ENCODE data around the gene BLACAT1. TPM values are rescaled to one million over a fixed set of nuclear protein-coding genes. Genes with fewer than 3 reads are reported as not detected.

BLACAT1 gene
- under 1 TPM; 0.20 to 0.37 TPM for total RNA-seq

DNA sequence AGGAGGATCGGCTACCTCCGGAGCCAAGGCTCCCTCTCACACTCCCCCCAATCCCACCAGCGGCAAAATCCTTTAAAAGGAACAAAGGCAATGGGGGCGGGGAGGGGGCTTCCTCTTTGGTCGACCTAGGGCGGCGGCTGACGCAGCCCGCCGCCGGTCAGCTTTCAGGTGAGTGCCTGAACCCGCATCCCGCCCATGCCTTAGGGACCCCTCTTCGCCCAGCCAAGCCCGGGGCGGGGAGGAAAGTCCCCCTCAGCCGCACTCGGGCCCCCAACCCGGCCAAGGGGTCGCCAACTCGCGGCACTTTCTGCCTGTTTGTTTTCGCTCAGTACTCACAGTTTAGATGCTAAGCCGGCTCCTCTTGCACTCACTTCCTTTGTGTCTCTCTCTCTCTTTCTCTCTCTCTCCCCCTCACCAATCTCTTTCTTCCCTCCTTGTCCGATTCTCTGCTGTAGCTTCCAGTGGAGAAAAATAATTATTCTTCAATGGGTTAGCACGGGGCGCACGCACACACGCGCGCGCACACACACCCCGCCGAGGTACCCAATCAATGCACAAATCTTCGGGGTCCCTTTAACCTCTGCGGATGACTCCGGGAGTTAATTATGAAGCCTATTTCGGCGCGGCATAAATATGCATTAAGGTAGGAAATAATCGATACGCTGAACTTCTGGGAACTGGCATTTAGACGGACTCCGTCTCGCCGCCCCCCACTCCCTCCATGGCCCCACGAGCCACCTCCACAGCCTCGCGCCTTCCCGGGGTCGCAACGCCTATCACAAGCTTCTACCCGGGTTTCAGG lies at the start of gene BLACAT1:
TSS of gene BLACAT1 (minus strand) at position 465 of the 802 bp plus-strand sequence.
- intact Hi-C loops (cut with DNase I), result no loop called here

GRCh38 chr1:205505076-205505729 lies 49.4 kb upstream of the BLACAT1 start:
- peak; percentile 52 for DNase-seq
- Histone ChIP-seq H3K4me1 (peaks cover 5% of the 10 kb centered on the region), H3K36me3 (no peaks in the 10 kb centered on the region), H3K9ac (ENCODE audit: low read depth in 2 of 2, low read length in 2 of 2) (peak overlapping the region; percentile 74 to 94), H3K9me3 (no peaks in the 10 kb centered on the region), H3K27me3 (no peaks in the 10 kb centered on the region), H3K4me3 (peak overlapping the region; percentile 57), H3K27ac (no peak overlapping the region)
- intact Hi-C loops (cut with DNase I), result no loop called here
- TF ChIP-seq, protein P1, sequence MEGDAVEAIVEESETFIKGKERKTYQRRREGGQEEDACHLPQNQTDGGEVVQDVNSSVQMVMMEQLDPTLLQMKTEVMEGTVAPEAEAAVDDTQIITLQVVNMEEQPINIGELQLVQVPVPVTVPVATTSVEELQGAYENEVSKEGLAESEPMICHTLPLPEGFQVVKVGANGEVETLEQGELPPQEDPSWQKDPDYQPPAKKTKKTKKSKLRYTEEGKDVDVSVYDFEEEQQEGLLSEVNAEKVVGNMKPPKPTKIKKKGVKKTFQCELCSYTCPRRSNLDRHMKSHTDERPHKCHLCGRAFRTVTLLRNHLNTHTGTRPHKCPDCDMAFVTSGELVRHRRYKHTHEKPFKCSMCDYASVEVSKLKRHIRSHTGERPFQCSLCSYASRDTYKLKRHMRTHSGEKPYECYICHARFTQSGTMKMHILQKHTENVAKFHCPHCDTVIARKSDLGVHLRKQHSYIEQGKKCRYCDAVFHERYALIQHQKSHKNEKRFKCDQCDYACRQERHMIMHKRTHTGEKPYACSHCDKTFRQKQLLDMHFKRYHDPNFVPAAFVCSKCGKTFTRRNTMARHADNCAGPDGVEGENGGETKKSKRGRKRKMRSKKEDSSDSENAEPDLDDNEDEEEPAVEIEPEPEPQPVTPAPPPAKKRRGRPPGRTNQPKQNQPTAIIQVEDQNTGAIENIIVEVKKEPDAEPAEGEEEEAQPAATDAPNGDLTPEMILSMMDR (IDR thresholded peaks at IDR 0.05), result no peak

More for the DNA sequence above, at the start of gene BLACAT1:
- TF ChIP-seq, protein P1 (IDR thresholded peaks at IDR 0.05), result no peak
- Histone ChIP-seq H3K27ac (no peak within 1 kb of the TSS), H3K4me1 (peaks cover 11% of the 10 kb centered on the region), H3K36me3 (no peaks in the 10 kb centered on the region), H3K9me3 (no peaks in the 10 kb centered on the region), H3K4me3 (peak within 1 kb of the TSS; percentile 19), H3K27me3 (peaks cover 63% of the 10 kb centered on the region), H3K9ac (ENCODE audit: low read depth in 2 of 2, low read length in 2 of 2) (no peak within 1 kb of the TSS)
- DNase-seq, result no peak

GRCh38 chr1:205504311-205505075 lies 48.6 kb upstream of the BLACAT1 start, which contains the start of gene CDK18:
CDK18 (plus strand) TSS chr1:205504669; CDS start chr1:205523168, 18,499 bp downstream.
- H3K4me1 ChIP-seq, result peaks cover 5% of the 10 kb centered on the region
- H3K9me3 ChIP-seq, result no peaks in the 10 kb centered on the region

GRCh38 chr1:205502992-205503391 lies 47.1 kb upstream of the BLACAT1 start:
- no peak for DNase-seq
- no peak overlapping the region for H3K27ac ChIP-seq
- peaks cover 5% of the 10 kb centered on the region for H3K4me1 ChIP-seq
- H3K4me3 ChIP-seq, result no peak overlapping the region
- no peak overlapping the region for H3K9ac ChIP-seq (ENCODE audit: low read depth in 2 of 2, low read length in 2 of 2)
- intact Hi-C loops (cut with DNase I), result no loop called here
- no peaks in the 10 kb centered on the region for H3K9me3 ChIP-seq
- TF ChIP-seq, protein P1 (IDR thresholded peaks at IDR 0.05), result no peak
- no peaks in the 10 kb centered on the region for H3K36me3 ChIP-seq
- no peaks in the 10 kb centered on the region for H3K27me3 ChIP-seq

More at GRCh38 chr1:205504311-205505075, 48.6 kb upstream of the BLACAT1 start, which contains the start of gene CDK18:
- peak within 1 kb of the TSS; percentile 57 for H3K4me3 ChIP-seq
- peak; percentile 95 for DNase-seq
- peak within 1 kb of the TSS; percentile 74 to 94 for H3K9ac ChIP-seq (ENCODE audit: low read depth in 2 of 2, low read length in 2 of 2)
- TF ChIP-seq, protein P1 (IDR thresholded peaks at IDR 0.05), result no peak
- intact Hi-C loops (cut with DNase I), result no loop called here
- no peak within 1 kb of the TSS for H3K27ac ChIP-seq
- no peaks in the 10 kb centered on the region for H3K27me3 ChIP-seq
- no peaks in the 10 kb centered on the region for H3K36me3 ChIP-seq
